ENCODE measurements around the gene KRTAP22-2.

Gene KRTAP22-2

GRCh38 chr21:30563072-30563471 lies 27.1 kb downstream of the KRTAP22-2 start:
- no peak for DNase-seq (ENCODE audit: low spot score)

- DNase-seq (ENCODE audit: low spot score), result no peak
Measured at GRCh38 chr21:30561957-30562356, 28.2 kb downstream of the KRTAP22-2 start.

DNA sequence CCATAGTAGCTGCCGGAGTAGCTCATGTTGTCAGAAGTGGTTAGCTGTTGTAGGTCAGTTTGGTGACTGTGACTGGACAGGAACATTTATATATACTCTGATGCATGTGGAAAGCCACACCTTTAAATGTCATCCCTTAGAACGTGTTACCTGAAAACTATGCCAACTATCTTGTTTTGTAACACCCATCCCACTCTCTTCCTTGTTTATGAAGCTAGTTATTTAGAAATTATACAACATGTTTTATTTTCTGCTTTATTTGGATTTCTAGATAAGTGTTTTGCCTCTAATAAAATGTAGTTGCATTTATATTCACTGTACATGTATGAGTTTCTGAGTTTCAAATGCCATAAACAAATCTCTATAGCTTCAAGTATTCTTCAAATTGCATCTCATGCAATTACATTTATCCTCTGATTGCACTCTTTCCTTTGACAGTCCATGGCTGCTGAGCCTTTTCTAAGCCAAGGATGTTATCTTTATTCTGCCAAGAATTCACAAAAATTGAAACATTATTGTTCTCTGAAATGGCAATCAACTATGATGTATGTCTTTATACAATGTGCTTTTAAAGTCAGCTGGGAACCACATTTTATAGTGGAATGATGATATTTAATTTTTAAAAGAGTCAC lies 28.8 kb downstream of the KRTAP22-2 start, which contains the start of gene KRTAP19-7:
Gene KRTAP19-7 (minus strand): TSS at position 51 of the 632 bp plus-strand sequence. CDS start 25 bp downstream, at position 26.
- no peak for DNase-seq (ENCODE audit: low spot score)

DNA sequence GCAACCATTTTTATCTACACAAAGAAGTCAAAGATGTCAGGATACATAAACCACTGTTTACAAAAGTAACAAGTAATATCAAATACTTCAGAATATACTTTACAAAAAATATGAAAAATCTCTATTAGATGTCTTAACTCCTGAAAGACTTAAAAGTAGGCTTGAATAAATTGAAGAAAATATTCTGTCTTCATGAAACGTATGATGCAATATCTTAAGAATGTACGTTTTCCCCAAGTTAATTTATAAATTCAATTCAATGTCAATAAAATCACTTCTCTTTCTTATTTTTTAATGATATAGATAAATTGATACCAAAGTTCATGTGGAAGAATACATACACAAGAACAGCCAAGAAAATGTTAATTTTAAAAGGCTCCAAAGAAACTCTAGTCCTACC lies 35.1 kb downstream of the KRTAP22-2 start:
- no peak for DNase-seq (ENCODE audit: low spot score)

- no peak for DNase-seq (ENCODE audit: low spot score)
Measured at GRCh38 chr21:30552782-30553181, 37.4 kb downstream of the KRTAP22-2 start.

- DNase-seq (ENCODE audit: low spot score), result no peak
Measured at GRCh38 chr21:30541764-30542163, 48.4 kb downstream of the KRTAP22-2 start, which contains the start of gene KRTAP19-6. KRTAP19-6 (minus strand) TSS chr21:30541864; CDS start chr21:30541833, 31 bp downstream.
